Fibroblast of mammary gland (primary cell): ENCODE measurements around the gene CACNA1B.
"Not testable (repeated sequence)": the region's sequence is repeated elsewhere in the genome, so short reads cannot be mapped to it uniquely, and the experiment has no call there.

Experiments used
- DNase-seq: peaks from one replicate; pipeline ENCODE4 v3.0.0-alpha.2; 2010; ENCODE audit warnings: low read depth
- H3K4me3 ChIP-seq: 2 replicates; pipeline ENCODE4 v1.5.1; 2011; ENCODE audit warnings: low read depth, mild to moderate bottlenecking, low read length, moderate library complexity; ENCODE audit not compliant: control insufficient read depth
- CTCF ChIP-seq: conservative IDR thresholded peaks from 2 replicates; pipeline ENCODE4 v1.5.1; 2011; ENCODE audit warnings: low read depth, low read length, inconsistent platforms; ENCODE audit not compliant: control insufficient read depth, insufficient read depth

Gene CACNA1B

GRCh38 chr9:138149672-138150656, 272.4 kb downstream of the CACNA1B start:
- not testable (repeated sequence) for DNase-seq
- peak; percentile 3 for TF ChIP-seq CTCF

GRCh38 chr9:138155788-138156187, 278.2 kb downstream of the CACNA1B start:
- not testable (repeated sequence) for DNase-seq, H3K4me3 ChIP-seq

More at GRCh38 chr9:138149672-138150656, 272.4 kb downstream of the CACNA1B start:
- peak overlapping the region; percentile 9 for H3K4me3 ChIP-seq

- not testable (repeated sequence) for H3K4me3 ChIP-seq, DNase-seq
Measured at GRCh38 chr9:138166793-138167192, 289.2 kb downstream of the CACNA1B start.
